GM21786 (cell line): ENCODE measurements around the gene OR2C3.
A peak's percentile ranks its signal among the peaks of the same experiment; 100 is the strongest.
"Not testable (repeated sequence)": the region's sequence is repeated elsewhere in the genome, so short reads cannot be mapped to it uniquely, and the experiment has no call there.

ENCODE experiments used
- ATAC-seq: cut with Tn5 transposase; IDR thresholded peaks from one replicate; pipeline ENCODE4 v1.9.1; 2021; ENCODE audit not compliant: unreplicated experiment

Gene OR2C3

GRCh38 chr1:247518613-247518891 lies 17.7 kb downstream of the OR2C3 start:
- no peak for ATAC-seq

- ATAC-seq: no peak
Measured at GRCh38 chr1:247517795-247518612, 18.2 kb downstream of the OR2C3 start.

GRCh38 chr1:247506831-247507230 lies 29.4 kb downstream of the OR2C3 start:
- ATAC-seq: no peak

- no peak for ATAC-seq
Measured at GRCh38 chr1:247500865-247501264, 35.4 kb downstream of the OR2C3 start.

GRCh38 chr1:247496581-247497285 lies 39.5 kb downstream of the OR2C3 start:
- ATAC-seq: no peak

GRCh38 chr1:247494767-247495166 lies 41.5 kb downstream of the OR2C3 start:
- peak; percentile 70 for ATAC-seq

GRCh38 chr1:247493106-247493505 lies 43.1 kb downstream of the OR2C3 start:
- no peak for ATAC-seq

GRCh38 chr1:247491328-247491727 lies 44.9 kb downstream of the OR2C3 start:
- ATAC-seq: no peak

GRCh38 chr1:247487057-247487456 lies 49.2 kb downstream of the OR2C3 start:
- no peak for ATAC-seq

- no peak for ATAC-seq
Measured at GRCh38 chr1:247482747-247483146, 53.5 kb downstream of the OR2C3 start.

GRCh38 chr1:247476328-247477058 lies 59.7 kb downstream of the OR2C3 start:
- not testable (repeated sequence) for ATAC-seq

GRCh38 chr1:247475793-247476192 lies 60.4 kb downstream of the OR2C3 start:
- ATAC-seq: no peak
